Measurements from ENCODE around the gene AREG.

GRCh38 chr4:74474345-74475090 is 29.6 kb downstream of the AREG start:
- TF ChIP-seq POLR2AphosphoS5 (IDR thresholded peaks at IDR 0.05; ENCODE audit: borderline replicate concordance, low read depth, low read length) (no peak), EZH2 (IDR thresholded peaks at IDR 0.05) (no peak)
